ENCODE results near the gene RALA.

GRCh38 chr7:39693812-39694211 lies 70.4 kb downstream of the RALA start:
- no peak for TF ChIP-seq CTCF (IDR thresholded peaks at IDR 0.05)
- TF ChIP-seq POLR2A (IDR thresholded peaks at IDR 0.05): no peak
